Astrocyte (in vitro differentiated cells and primary cell): ENCODE data around the gene CORO2B. TPM values are rescaled to one million over a fixed set of nuclear protein-coding genes. Genes with fewer than 3 reads are reported as not detected.
A peak's percentile ranks its signal among the peaks of the same experiment; 100 is the strongest.

Source experiments
- DNase-seq: peaks from one replicate; pipeline ENCODE4 v3.0.0-alpha.2; 2010; ENCODE audit warnings: low read depth
- FAIRE-seq: peaks from 2 replicates; lab custom pipeline; 2011; peaks lifted over from hg19 to GRCh38; lab: Jason Lieb, UNC
- H2AFZ ChIP-seq: 2 replicates; pipeline ENCODE4 v1.6.0; 2012; ENCODE audit warnings: low read depth, low read length, inconsistent platforms
- H3K27ac ChIP-seq: 2 replicates; pipeline ENCODE4 v1.5.1; 2011; ENCODE audit warnings: low read depth, low read length, inconsistent platforms
- H3K27me3 ChIP-seq: 2 replicates; pipeline ENCODE4 v1.6.0; 2011; ENCODE audit warnings: low read length, inconsistent platforms; ENCODE audit not compliant: insufficient read depth
- H3K36me3 ChIP-seq: 2 replicates; pipeline ENCODE4 v1.5.1; 2011; ENCODE audit warnings: low read length, inconsistent platforms; ENCODE audit not compliant: insufficient read depth
- H3K4me1 ChIP-seq: 2 replicates; pipeline ENCODE4 v1.5.1; 2011; ENCODE audit warnings: low read length, inconsistent platforms; ENCODE audit not compliant: insufficient read depth
- H3K4me2 ChIP-seq: 2 replicates; pipeline ENCODE4 v1.6.0; 2012; ENCODE audit warnings: low read length, inconsistent platforms
- H3K4me3 ChIP-seq: 2 replicates; pipeline ENCODE4 v1.5.1; 2011; ENCODE audit warnings: low read depth, mild to moderate bottlenecking, low read length, inconsistent platforms; ENCODE audit not compliant: insufficient read depth
- H3K79me2 ChIP-seq: 2 replicates; pipeline ENCODE4 v1.6.0; 2012; ENCODE audit warnings: mild to moderate bottlenecking, low read length, inconsistent platforms; ENCODE audit not compliant: insufficient read depth
- H3K9ac ChIP-seq: 2 replicates; pipeline ENCODE4 v1.6.0; 2012; ENCODE audit warnings: mild to moderate bottlenecking, low read length, inconsistent platforms
- H3K9me3 ChIP-seq: 2 replicates; pipeline ENCODE4 v1.5.1; 2012; ENCODE audit warnings: low read depth, mild to moderate bottlenecking, low read length, inconsistent platforms; ENCODE audit not compliant: insufficient read depth
- H4K20me1 ChIP-seq: 2 replicates; pipeline ENCODE4 v1.6.0; 2012; ENCODE audit warnings: low read length, inconsistent platforms; ENCODE audit not compliant: insufficient read depth
- H3K27ac Mint-ChIP-seq: one replicate; pipeline ENCODE4 v1.8.0; 2021; ENCODE audit warnings: mild to moderate bottlenecking, mixed read lengths; ENCODE audit not compliant: unreplicated experiment
- H3K27me3 Mint-ChIP-seq: one replicate; pipeline ENCODE4 v1.8.0; 2021; ENCODE audit warnings: low read depth, mixed read lengths; ENCODE audit not compliant: unreplicated experiment
- H3K36me3 Mint-ChIP-seq: one replicate; pipeline ENCODE4 v1.8.0; 2021; ENCODE audit warnings: low read depth, mixed read lengths; ENCODE audit not compliant: unreplicated experiment
- H3K4me1 Mint-ChIP-seq: one replicate; pipeline ENCODE4 v1.8.0; 2021; ENCODE audit warnings: low read depth, mixed read lengths; ENCODE audit not compliant: unreplicated experiment
- H3K4me3 Mint-ChIP-seq: one replicate; pipeline ENCODE4 v1.8.0; 2021; ENCODE audit warnings: mild to moderate bottlenecking, moderate library complexity, mixed read lengths; ENCODE audit not compliant: unreplicated experiment
- H3K9me3 Mint-ChIP-seq: one replicate; pipeline ENCODE4 v1.8.0; 2021; ENCODE audit warnings: mild to moderate bottlenecking, mixed read lengths; ENCODE audit not compliant: unreplicated experiment
- CTCF ChIP-seq: IDR thresholded peaks from 2 replicates; pipeline ENCODE4 v1.5.1; 2011; ENCODE audit warnings: low read depth, mild to moderate bottlenecking, inconsistent platforms, low read length, moderate library complexity; ENCODE audit not compliant: insufficient read depth
- EZH2 ChIP-seq: IDR thresholded peaks from 2 replicates; pipeline ENCODE4 v1.6.1; 2012; ENCODE audit warnings: mild to moderate bottlenecking, low read length, inconsistent platforms; ENCODE audit not compliant: insufficient read depth
- total RNA-seq: library from RNA; stranded (reverse); gene quantifications from 2 replicates; pipeline ENCODE4 v1.2.1, GENCODE V29; 2021

CORO2B gene
- total RNA-seq, 1 donor from 2014 or later = 7.4 TPM

- peaks cover 2% of the 10 kb centered on the region for H4K20me1 ChIP-seq
- H3K4me2 ChIP-seq = no peak overlapping the region
- peaks cover 19% of the 10 kb centered on the region for H3K36me3 Mint-ChIP-seq
- H3K9ac ChIP-seq = no peak overlapping the region
- no peaks in the 10 kb centered on the region for H3K9me3 ChIP-seq
- H3K27ac Mint-ChIP-seq = no peak overlapping the region
- H3K27me3 Mint-ChIP-seq = peaks cover 9% of the 10 kb centered on the region
- no peak overlapping the region for H3K4me3 Mint-ChIP-seq
- no peaks in the 10 kb centered on the region for H3K4me1 ChIP-seq
- FAIRE-seq = no peak
- H3K27ac ChIP-seq = no peak overlapping the region
- DNase-seq = no peak
- H3K9me3 Mint-ChIP-seq = peaks cover 4% of the 10 kb centered on the region
- no peaks in the 10 kb centered on the region for H3K27me3 ChIP-seq
- H3K79me2 ChIP-seq = no peaks in the 10 kb centered on the region
- no peaks in the 10 kb centered on the region for H3K4me1 Mint-ChIP-seq
- peaks cover 13% of the 10 kb centered on the region for H3K36me3 ChIP-seq
- no peak overlapping the region for H2AFZ ChIP-seq
- H3K4me3 ChIP-seq = no peak overlapping the region
- no peak for TF ChIP-seq CTCF
- no peak for TF ChIP-seq EZH2
Measured at GRCh38 chr15:68775236-68775577, 196.4 kb downstream of the CORO2B start.

GRCh38 chr15:68775671-68776476 is 197.1 kb downstream of the CORO2B start:
- H3K9me3 ChIP-seq = no peaks in the 10 kb centered on the region
- no peak overlapping the region for H3K27ac Mint-ChIP-seq
- H3K4me3 Mint-ChIP-seq = no peak overlapping the region
- H3K9ac ChIP-seq = no peak overlapping the region
- H4K20me1 ChIP-seq = peaks cover 8% of the 10 kb centered on the region
- no peak overlapping the region for H3K4me2 ChIP-seq
- no peaks in the 10 kb centered on the region for H3K4me1 Mint-ChIP-seq
- H3K79me2 ChIP-seq = no peaks in the 10 kb centered on the region
- no peak overlapping the region for H3K4me3 ChIP-seq
- peaks cover 21% of the 10 kb centered on the region for H3K36me3 Mint-ChIP-seq
- H3K4me1 ChIP-seq = no peaks in the 10 kb centered on the region
- no peak overlapping the region for H2AFZ ChIP-seq
- H3K36me3 ChIP-seq = peaks cover 18% of the 10 kb centered on the region
- TF ChIP-seq EZH2 (no peak), CTCF (no peak)
- H3K27ac ChIP-seq = no peak overlapping the region
- no peak for FAIRE-seq
- no peaks in the 10 kb centered on the region for H3K27me3 ChIP-seq
- DNase-seq = peak; percentile 68
- H3K9me3 Mint-ChIP-seq = peaks cover 4% of the 10 kb centered on the region
- peaks cover 6% of the 10 kb centered on the region for H3K27me3 Mint-ChIP-seq
